IMR-90 (cell line): ENCODE results near the gene TMEM181. TPM values are rescaled to one million over a fixed set of nuclear protein-coding genes. Genes with fewer than 3 reads are reported as not detected.

Experiments
- ATAC-seq: fragments of 200-7000 bp; cut with Tn5 transposase; 2 replicates; pipeline ENCODE4 v1.9.1; 2020; ENCODE audit warnings: low read depth, mild to moderate bottlenecking, moderate library complexity
- BruUV-seq: library from RNA; stranded (reverse); fragments of 400-500 nt; replicated peaks from 2 replicates; lab custom pipeline; 2021; lab: Mats Ljungman, UMichigan
- CTCF ChIA-PET: fragments of 300-600 bp; formaldehyde crosslinking; extraction: SDS; loops from one replicate; lab custom pipeline; 2021; ENCODE audit warnings: antibody characterized with exemption; lab: Yijun Ruan, JAX
- POLR2A ChIA-PET: fragments of 300-600 bp; sonication (Branson Sonifier 250); formaldehyde crosslinking; loops from one replicate; lab custom pipeline; 2022; ENCODE audit warnings: antibody characterized with exemption; ENCODE audit not compliant: unreplicated experiment; lab: Charles Lee
- DNase-seq: peaks from one replicate; pipeline ENCODE4 v3.0.0; 2013
- H2AFZ ChIP-seq: replicated peaks from 2 replicates; pipeline ENCODE3; 2013; ENCODE audit warnings: low read length, mild to moderate bottlenecking; ENCODE audit not compliant: poor library complexity
- H2AK5ac ChIP-seq: 2 replicates; pipeline ENCODE4 v1.6.1; 2013; ENCODE audit warnings: low read depth, low read length, inconsistent platforms
- H2AK9ac ChIP-seq: replicated peaks from 2 replicates; pipeline ENCODE3; 2013; ENCODE audit warnings: mild to moderate bottlenecking, low read depth, low read length, moderate library complexity; ENCODE audit not compliant: poor library complexity
- H2BK120ac ChIP-seq: 2 replicates; pipeline ENCODE4 v1.6.1; 2013; ENCODE audit warnings: low read depth, low read length, inconsistent platforms
- H2BK15ac ChIP-seq: 3 replicates; pipeline ENCODE4 v1.6.1; 2013; ENCODE audit warnings: low read depth, low read length, inconsistent platforms
- H2BK20ac ChIP-seq: 2 replicates; pipeline ENCODE4 v1.6.1; 2013; ENCODE audit warnings: low read depth, mild to moderate bottlenecking, inconsistent platforms, low read length, moderate library complexity
- H2BK5ac ChIP-seq: 2 replicates; pipeline ENCODE4 v1.6.1; 2013; ENCODE audit warnings: mild to moderate bottlenecking, low read depth, low read length, inconsistent platforms; ENCODE audit not compliant: poor library complexity, severe bottlenecking
- H3K14ac ChIP-seq: replicated peaks from 2 replicates; pipeline ENCODE4 v1.6.1; 2013; ENCODE audit warnings: low read depth, low read length, inconsistent platforms
- H3K18ac ChIP-seq: 2 replicates; pipeline ENCODE4 v1.6.1; 2013; ENCODE audit warnings: low read depth, low read length, control low read depth
- H3K23ac ChIP-seq: 2 replicates; pipeline ENCODE4 v1.6.1; 2013; ENCODE audit warnings: low read depth, low read length, inconsistent platforms
- H3K27ac ChIP-seq: 2 replicates; pipeline ENCODE4 v1.5.1; 2013; ENCODE audit warnings: mild to moderate bottlenecking, control low read depth, low read length; ENCODE audit not compliant: insufficient read depth
- H3K27me3 ChIP-seq: 2 replicates; pipeline ENCODE4 v1.6.1; 2013; ENCODE audit warnings: low read length; ENCODE audit not compliant: control insufficient read depth, insufficient read depth
- H3K36me3 ChIP-seq: 2 replicates; pipeline ENCODE4 v1.6.1; 2013; ENCODE audit warnings: low read length, mixed read lengths; ENCODE audit not compliant: control insufficient read depth, insufficient read depth
- H3K4ac ChIP-seq: 2 replicates; pipeline ENCODE4 v1.6.1; 2013; ENCODE audit warnings: low read depth, low read length, inconsistent platforms
- H3K4me1 ChIP-seq: 2 replicates; pipeline ENCODE4 v1.6.1; 2013; ENCODE audit warnings: low read length, mixed read lengths; ENCODE audit not compliant: control insufficient read depth, insufficient read depth
- H3K4me2 ChIP-seq: 2 replicates; pipeline ENCODE4 v1.6.1; 2013; ENCODE audit warnings: low read depth, mild to moderate bottlenecking, control low read depth, low read length, moderate library complexity
- H3K4me3 ChIP-seq: 2 replicates; pipeline ENCODE4 v1.5.1; 2013; ENCODE audit warnings: low read depth, mild to moderate bottlenecking, control low read depth, low read length, moderate library complexity; ENCODE audit not compliant: insufficient read depth
- H3K56ac ChIP-seq: 2 replicates; pipeline ENCODE4 v1.6.1; 2013; ENCODE audit warnings: low read length, inconsistent platforms; ENCODE audit not compliant: insufficient read depth; ENCODE audit errors: extremely low read depth
- H3K79me1 ChIP-seq, 2 experiments: 2 replicates each; pipeline ENCODE4 v1.6.1; 2013; ENCODE audit warnings: low read length in 2 of 2, inconsistent platforms in 1 of 2, low read depth in 1 of 2
- H3K9ac ChIP-seq: 2 replicates; pipeline ENCODE4 v1.6.1; 2013; ENCODE audit warnings: low read depth, low read length, control low read depth
- H3K9me1 ChIP-seq: 2 replicates; pipeline ENCODE4 v1.6.1; 2013; ENCODE audit warnings: low read length, inconsistent platforms; ENCODE audit not compliant: insufficient read depth
- H3K9me3 ChIP-seq: 2 replicates; pipeline ENCODE4 v1.6.1; 2013; ENCODE audit warnings: low read length; ENCODE audit not compliant: control insufficient read depth, insufficient read depth
- H4K20me1 ChIP-seq: 2 replicates; pipeline ENCODE4 v1.6.1; 2013; ENCODE audit warnings: low read length, inconsistent platforms; ENCODE audit not compliant: insufficient read depth
- H4K5ac ChIP-seq: 2 replicates; pipeline ENCODE4 v1.6.1; 2013; ENCODE audit warnings: mild to moderate bottlenecking, low read depth, low read length, control low read depth
- H4K8ac ChIP-seq, 2 experiments: 2 replicates each; pipeline ENCODE4 v1.6.1; 2013; ENCODE audit warnings: low read depth in 2 of 2, low read length in 2 of 2, control low read depth in 1 of 2, inconsistent platforms in 1 of 2
- H4K91ac ChIP-seq: 2 replicates; pipeline ENCODE4 v1.6.1; 2013; ENCODE audit warnings: low read depth, low read length, inconsistent platforms; ENCODE audit not compliant: insufficient read depth
- BHLHE40 ChIP-seq: fragments of 150-350 bp; IDR thresholded peaks from 2 replicates; pipeline ENCODE4 v1.6.1; 2016; ENCODE audit warnings: mild to moderate bottlenecking, low read depth, low read length
- CEBPB ChIP-seq: IDR thresholded peaks from 2 replicates; pipeline ENCODE4 v1.6.1; 2012; ENCODE audit warnings: low read depth, low read length, improper control_type of control experiment
- CHD1 ChIP-seq: IDR thresholded peaks from 2 replicates; pipeline ENCODE4 v1.6.1; 2012; ENCODE audit warnings: low read depth, low read length, improper control_type of control experiment
- FOS ChIP-seq: fragments of 150-350 bp; IDR thresholded peaks from 2 replicates; pipeline ENCODE4 v1.6.1; 2016; ENCODE audit warnings: low read depth, low read length
- MAFK ChIP-seq: IDR thresholded peaks from 2 replicates; pipeline ENCODE4 v1.6.1; 2012; ENCODE audit warnings: low read depth, low read length, improper control_type of control experiment
- MAZ ChIP-seq: IDR thresholded peaks from 2 replicates; pipeline ENCODE4 v1.6.1; 2012; ENCODE audit warnings: low read depth, mild to moderate bottlenecking, low read length, improper control_type of control experiment, moderate library complexity, borderline replicate concordance
- MXI1 ChIP-seq: IDR thresholded peaks from 2 replicates; pipeline ENCODE4 v1.6.1; 2012; ENCODE audit warnings: low read depth, mild to moderate bottlenecking, low read length, moderate library complexity, borderline replicate concordance
- NFE2L2 ChIP-seq: fragments of 150-350 bp; IDR thresholded peaks from 2 replicates; pipeline ENCODE4 v1.6.1; 2016; ENCODE audit warnings: low read depth, mild to moderate bottlenecking, low read length
- POLR2A ChIP-seq: IDR thresholded peaks from 2 replicates; pipeline ENCODE4 v1.6.1; 2012; ENCODE audit warnings: mild to moderate bottlenecking, low read depth, low read length
- RAD21 ChIP-seq: IDR thresholded peaks from 2 replicates; pipeline ENCODE4 v1.6.1; 2012; ENCODE audit warnings: low read length, improper control_type of control experiment
- RCOR1 ChIP-seq: IDR thresholded peaks from 2 replicates; pipeline ENCODE4 v1.6.1; 2012; ENCODE audit warnings: mild to moderate bottlenecking, low read length, improper control_type of control experiment; ENCODE audit not compliant: insufficient replicate concordance
- RFX5 ChIP-seq: IDR thresholded peaks from 2 replicates; pipeline ENCODE4 v1.8.0; 2012; ENCODE audit warnings: low read depth, mild to moderate bottlenecking, low read length, moderate library complexity
- SMC3 ChIP-seq: fragments of 150-350 bp; IDR thresholded peaks from 2 replicates; pipeline ENCODE4 v1.6.1; 2016; ENCODE audit warnings: low read depth, mild to moderate bottlenecking, antibody characterized with exemption, low read length, moderate library complexity
- WGBS, 2 experiments: methylation state at CpG; one replicate each; pipeline versions ENCODE4 v1.1.5 to v1.1.7; 2013; ENCODE audit warnings: missing lambda C conversion rate in 2 of 2; ENCODE audit not compliant: insufficient read length in 1 of 2; ENCODE audit errors: extremely low coverage in 2 of 2; 5-methylcytosine and 5-hydroxymethylcytosine counted together
- dilution Hi-C: fragments of 300-500 bp; cut with HindIII; formaldehyde crosslinking; loops from one replicate; pipeline ENCODE4 v1.14.3; 2018; ENCODE audit warnings: low sequenced_read_pairs; ENCODE audit not compliant: unreplicated experiment
- in situ Hi-C: fragments of 300-500 bp; cut with MboI; formaldehyde crosslinking; loops from 3 replicates; pipeline ENCODE4 v1.14.3; 2019; ENCODE audit warnings: low sequenced_read_pairs, inconsistent platforms, mixed read lengths
- intact Hi-C: fragments of 100-400 bp; cut with micrococcal nuclease; formaldehyde crosslinking; loops from 2 replicates; pipeline ENCODE4 v1.10.0; 2022
- polyA plus RNA-seq, 3 experiments: library from polyadenylated mRNA; depleted of rRNA; stranded (reverse); fragments of >200 nt; gene quantifications; 2 replicates each; pipeline ENCODE4 v1.2.3, GENCODE V29; 2012; ENCODE audit warnings: low replicate concordance in 1 of 3
- total RNA-seq: library from RNA; depleted of rRNA; stranded (reverse); fragments of >200 nt; gene quantifications from 2 replicates; pipeline ENCODE4 v1.2.3, GENCODE V29; 2012
- TF ChIP-seq, protein P1 (sequence below): conservative IDR thresholded peaks from 2 replicates; pipeline ENCODE4 v1.5.1; 2012; ENCODE audit warnings: mild to moderate bottlenecking, low read depth, low read length, improper control_type of control experiment
- TF ChIP-seq, protein P2 (sequence below): fragments of 150-350 bp; IDR thresholded peaks from 2 replicates; pipeline ENCODE4 v1.6.1; 2017; ENCODE audit warnings: mild to moderate bottlenecking, antibody characterized with exemption, low read length, low read depth
- TF ChIP-seq, protein P3 (sequence below): fragments of 150-350 bp; IDR thresholded peaks from 2 replicates; pipeline ENCODE4 v1.6.1; 2016; ENCODE audit warnings: low read depth, mild to moderate bottlenecking, low read length, moderate library complexity, borderline replicate concordance

Gene TMEM181
- total and polyA plus RNA-seq, 2 of the 4 experiments (the other 2 are of a cell fraction) = 22.8 to 27.8 TPM

DNA sequence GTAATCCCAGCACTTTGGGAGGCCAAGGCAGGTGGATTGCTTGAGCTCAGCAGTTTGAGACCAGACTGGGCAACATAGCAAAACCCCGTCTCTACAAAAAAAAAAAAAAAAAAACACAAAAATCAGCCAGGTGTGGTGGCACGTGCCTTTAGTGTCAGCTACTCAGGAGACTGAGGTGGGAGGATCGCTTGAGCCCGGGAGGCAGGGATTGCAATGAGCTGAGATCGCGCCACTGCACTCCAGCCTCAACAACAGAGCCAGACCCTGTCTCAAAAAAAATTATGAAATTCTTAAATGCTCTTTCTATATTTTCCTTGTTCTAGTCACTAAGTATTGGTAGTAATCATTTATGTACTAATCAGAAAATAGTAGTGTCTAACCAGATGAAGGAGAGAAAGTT, 120.6 kb downstream of the TMEM181 start:
- ChIA-PET POLR2A (no interaction called here), CTCF (no interaction called here)
- Histone ChIP-seq H3K4me3 (no peak overlapping the region), H2AK5ac (no peak overlapping the region), H4K91ac (no peak overlapping the region), H3K4me2 (no peak overlapping the region), H2AK9ac (no peak overlapping the region), H3K9me1 (no peaks in the 10 kb centered on the region), H3K14ac (no peak overlapping the region), H2BK15ac (no peak overlapping the region), H3K79me1 (no peaks in the 10 kb centered on the region), H2BK120ac (no peak overlapping the region), H3K18ac (no peak overlapping the region), H3K4me1 (0 out of 2 replicates have a peak, but pooled peaks cover 2% of the 10 kb centered on the region), H4K20me1 (no peaks in the 10 kb centered on the region), H4K8ac (no peak overlapping the region), H3K27ac (no peak overlapping the region), H3K36me3 (no peaks in the 10 kb centered on the region), H2AFZ (no peak overlapping the region), H2BK20ac (no peak overlapping the region), H2BK5ac (no peak overlapping the region), H4K5ac (no peak overlapping the region), H3K23ac (no peak overlapping the region), H3K56ac (no peak overlapping the region), H3K4ac (no peak overlapping the region), H3K27me3 (no peaks in the 10 kb centered on the region), H3K9ac (no peak overlapping the region), H3K9me3 (no peaks in the 10 kb centered on the region)
- DNase-seq = no peak
- 100% methylated on average over 2 of the region's 6 CpGs; no CpG with 5 or more reads in 1 of the 2 experiments for WGBS, 2 experiments
- TF ChIP-seq, protein P1, sequence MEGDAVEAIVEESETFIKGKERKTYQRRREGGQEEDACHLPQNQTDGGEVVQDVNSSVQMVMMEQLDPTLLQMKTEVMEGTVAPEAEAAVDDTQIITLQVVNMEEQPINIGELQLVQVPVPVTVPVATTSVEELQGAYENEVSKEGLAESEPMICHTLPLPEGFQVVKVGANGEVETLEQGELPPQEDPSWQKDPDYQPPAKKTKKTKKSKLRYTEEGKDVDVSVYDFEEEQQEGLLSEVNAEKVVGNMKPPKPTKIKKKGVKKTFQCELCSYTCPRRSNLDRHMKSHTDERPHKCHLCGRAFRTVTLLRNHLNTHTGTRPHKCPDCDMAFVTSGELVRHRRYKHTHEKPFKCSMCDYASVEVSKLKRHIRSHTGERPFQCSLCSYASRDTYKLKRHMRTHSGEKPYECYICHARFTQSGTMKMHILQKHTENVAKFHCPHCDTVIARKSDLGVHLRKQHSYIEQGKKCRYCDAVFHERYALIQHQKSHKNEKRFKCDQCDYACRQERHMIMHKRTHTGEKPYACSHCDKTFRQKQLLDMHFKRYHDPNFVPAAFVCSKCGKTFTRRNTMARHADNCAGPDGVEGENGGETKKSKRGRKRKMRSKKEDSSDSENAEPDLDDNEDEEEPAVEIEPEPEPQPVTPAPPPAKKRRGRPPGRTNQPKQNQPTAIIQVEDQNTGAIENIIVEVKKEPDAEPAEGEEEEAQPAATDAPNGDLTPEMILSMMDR = no peak
- no peak for TF ChIP-seq RAD21
- TF ChIP-seq MAZ = no peak
- TF ChIP-seq CHD1 = no peak
- TF ChIP-seq RCOR1 = no peak
- TF ChIP-seq, protein P2, sequence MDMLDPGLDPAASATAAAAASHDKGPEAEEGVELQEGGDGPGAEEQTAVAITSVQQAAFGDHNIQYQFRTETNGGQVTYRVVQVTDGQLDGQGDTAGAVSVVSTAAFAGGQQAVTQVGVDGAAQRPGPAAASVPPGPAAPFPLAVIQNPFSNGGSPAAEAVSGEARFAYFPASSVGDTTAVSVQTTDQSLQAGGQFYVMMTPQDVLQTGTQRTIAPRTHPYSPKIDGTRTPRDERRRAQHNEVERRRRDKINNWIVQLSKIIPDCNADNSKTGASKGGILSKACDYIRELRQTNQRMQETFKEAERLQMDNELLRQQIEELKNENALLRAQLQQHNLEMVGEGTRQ = no peak
- no peak for TF ChIP-seq MAFK
- no peak for TF ChIP-seq MXI1
- no peak for TF ChIP-seq NFE2L2
- no peak for TF ChIP-seq SMC3
- no peak for TF ChIP-seq BHLHE40
- no peak for TF ChIP-seq CEBPB
- TF ChIP-seq POLR2A = no peak
- TF ChIP-seq RFX5 = no peak
- no peak for TF ChIP-seq FOS
- TF ChIP-seq, protein P3, sequence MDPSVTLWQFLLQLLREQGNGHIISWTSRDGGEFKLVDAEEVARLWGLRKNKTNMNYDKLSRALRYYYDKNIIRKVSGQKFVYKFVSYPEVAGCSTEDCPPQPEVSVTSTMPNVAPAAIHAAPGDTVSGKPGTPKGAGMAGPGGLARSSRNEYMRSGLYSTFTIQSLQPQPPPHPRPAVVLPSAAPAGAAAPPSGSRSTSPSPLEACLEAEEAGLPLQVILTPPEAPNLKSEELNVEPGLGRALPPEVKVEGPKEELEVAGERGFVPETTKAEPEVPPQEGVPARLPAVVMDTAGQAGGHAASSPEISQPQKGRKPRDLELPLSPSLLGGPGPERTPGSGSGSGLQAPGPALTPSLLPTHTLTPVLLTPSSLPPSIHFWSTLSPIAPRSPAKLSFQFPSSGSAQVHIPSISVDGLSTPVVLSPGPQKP = no peak
- in situ Hi-C loops (no loop called here), intact Hi-C loops (no loop called here), dilution Hi-C loops (no loop called here)
- no peak for ATAC-seq
- no TSS peak for BruUV-seq
